Activated naive CD4-positive, alpha-beta T cell treated with Interleukin-2 at 50 U/mL for 16 hours (primary cell): ENCODE data around the gene CD83.
"Not testable (repeated sequence)": the region's sequence is repeated elsewhere in the genome, so short reads cannot be mapped to it uniquely, and the experiment has no call there.

Experiments
- DNase-seq: peaks from one replicate; pipeline ENCODE4 v3.0.0-alpha.2; 2020

Gene CD83

DNA sequence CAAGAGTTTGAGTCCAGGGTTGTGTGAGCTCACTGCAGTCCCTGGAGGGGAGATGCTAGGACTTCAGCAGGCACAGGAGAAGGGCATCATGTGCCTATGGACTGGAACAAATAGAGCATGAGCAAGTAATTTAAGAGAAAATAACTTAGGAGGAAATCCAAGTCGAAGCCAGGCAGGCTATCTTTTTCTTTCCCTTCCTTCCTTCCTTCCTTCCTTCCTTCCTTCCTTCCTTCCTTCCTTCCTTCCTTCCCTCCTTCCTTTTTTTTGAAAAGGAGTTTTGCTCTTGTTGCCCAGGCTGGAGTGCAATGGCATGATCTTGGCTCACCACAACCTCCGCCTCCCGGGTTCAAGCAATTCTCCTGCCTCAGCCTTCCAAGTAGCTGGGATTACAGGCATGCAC lies 33.7 kb downstream of the CD83 start:
- not testable (repeated sequence) for DNase-seq

DNA sequence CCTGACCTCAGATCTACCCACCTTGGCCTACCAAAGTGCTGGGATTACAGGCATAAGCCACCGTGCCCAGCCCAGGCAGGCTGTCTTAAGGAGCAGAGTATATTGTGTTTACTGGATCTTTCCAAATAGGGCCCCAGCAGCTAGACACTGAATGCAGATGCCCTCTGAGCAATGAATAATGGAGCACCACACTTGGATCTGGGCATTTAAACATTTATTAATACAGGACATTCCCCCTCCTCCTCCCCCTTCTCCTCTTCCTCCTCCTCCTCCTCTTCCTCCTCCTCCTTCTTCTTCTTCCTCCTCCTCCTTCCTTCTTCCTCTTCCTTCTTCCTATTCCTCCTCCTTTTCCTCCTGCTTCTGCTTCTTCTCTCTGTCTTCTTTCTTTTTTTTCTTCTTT lies 34.2 kb downstream of the CD83 start:
- no peak for DNase-seq

DNA sequence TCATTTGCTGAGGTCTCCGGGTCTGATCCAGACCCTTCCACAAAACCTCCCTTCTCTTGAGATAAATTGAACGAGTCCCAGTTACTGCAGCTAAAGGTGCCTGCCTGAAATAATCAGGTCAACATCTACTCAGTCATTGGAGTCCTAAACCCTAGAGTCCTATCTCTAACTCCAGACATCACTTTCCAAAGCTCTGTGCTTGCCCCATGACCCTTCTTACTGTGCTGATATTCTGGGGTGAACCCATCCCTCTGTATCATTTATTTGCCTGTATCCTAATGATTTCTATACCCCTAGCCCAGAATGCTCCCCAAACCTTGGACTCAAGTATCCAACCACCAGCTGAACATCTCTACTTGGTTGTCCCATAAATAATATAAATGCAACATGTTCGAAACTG lies 35.7 kb downstream of the CD83 start:
- DNase-seq: no peak

DNA sequence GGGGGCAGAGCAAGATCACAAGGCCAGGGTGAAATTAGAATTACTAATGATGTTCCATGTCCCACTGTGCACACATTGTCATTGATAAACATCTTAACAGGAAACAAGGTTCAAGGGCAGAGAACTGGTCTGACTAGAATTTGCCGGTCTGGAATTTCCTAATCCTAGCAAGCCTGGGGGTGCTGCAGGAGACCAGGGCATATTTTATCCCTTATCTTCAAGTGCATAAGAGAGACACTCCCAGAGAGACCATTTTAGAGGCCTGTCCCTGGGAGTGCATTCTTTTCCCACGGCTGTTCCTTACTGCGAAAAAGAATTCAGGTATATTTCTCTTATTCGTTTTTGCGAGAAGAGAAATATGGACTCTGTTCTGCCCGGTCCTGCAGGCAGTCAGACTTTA lies 41.5 kb downstream of the CD83 start:
- no peak for DNase-seq

DNA sequence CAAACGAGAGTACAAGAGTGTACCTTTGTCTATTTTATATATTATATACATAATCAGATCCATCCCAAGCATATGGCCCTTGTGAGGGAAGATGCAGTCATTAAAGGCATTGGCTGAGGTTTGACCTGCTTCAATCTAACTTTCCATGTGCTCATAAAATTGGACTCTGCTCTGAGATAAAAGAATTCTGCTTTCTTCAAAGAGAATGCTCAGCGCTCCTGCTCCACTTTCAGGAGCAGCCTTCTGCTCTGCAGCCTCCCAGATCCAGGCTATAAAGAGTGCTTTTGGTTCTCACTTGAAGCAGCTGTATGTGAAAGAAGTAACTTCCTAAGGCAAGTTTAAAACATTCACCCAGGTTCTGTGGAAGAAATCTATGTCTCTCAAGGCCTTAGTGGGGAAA lies 45.3 kb downstream of the CD83 start:
- DNase-seq: no peak

DNA sequence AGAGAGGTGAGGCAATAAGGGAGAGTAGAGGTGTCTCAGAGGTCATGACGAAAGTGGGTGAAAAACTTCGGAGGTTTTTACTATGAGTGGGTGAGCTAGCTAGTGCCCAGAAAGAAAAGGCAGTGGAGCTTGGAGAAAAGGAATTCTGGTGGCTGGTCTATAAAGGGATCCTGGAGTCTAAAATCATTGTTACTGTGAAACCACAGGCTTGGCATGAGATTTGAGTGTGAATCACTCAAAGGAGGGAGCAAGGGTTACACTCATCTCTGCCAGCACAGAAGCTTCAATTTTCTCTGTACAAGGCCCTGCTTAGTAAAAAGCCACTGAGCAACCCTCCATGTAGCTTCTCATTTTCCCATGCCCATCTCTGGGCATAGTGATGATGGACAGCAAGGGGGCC lies 47.5 kb downstream of the CD83 start:
- no peak for DNase-seq

DNA sequence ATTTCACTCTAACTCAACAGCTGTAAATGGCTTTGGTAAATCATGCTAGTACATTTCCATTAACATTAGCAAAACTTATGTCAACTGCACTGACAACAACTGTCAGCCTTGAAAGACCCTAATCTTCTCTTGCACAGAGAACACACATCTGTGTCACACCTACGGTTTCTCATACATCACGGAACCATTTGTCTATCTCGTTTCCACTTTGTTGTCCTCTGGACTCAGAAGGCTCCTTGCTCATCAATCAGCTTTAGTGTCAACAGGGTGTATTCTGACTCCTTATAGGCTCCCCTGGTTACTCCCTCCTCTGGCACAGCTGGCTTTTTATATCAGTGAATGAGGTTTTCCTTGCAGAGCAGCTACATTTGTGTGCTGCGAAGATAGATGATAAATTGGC lies 49.3 kb downstream of the CD83 start:
- no peak for DNase-seq

DNA sequence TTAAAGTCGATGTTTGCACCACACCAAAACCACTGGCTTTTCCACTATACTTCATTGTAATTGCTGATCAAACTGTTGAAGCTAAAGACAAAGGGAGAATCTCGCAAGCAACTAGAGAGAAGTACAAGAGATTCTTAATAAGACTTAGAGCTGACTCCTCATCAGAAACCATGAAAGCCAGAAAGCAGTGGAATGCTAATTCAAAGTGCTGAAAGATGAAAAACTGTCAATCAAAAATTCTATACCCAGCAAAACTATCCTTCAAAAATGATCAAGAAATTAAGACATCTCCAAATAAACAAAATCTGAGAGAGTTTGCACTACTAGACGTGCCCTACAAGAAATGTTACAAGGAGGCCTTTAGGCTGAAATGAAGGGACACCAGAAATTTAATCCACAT lies 52.6 kb downstream of the CD83 start:
- DNase-seq: no peak

DNA sequence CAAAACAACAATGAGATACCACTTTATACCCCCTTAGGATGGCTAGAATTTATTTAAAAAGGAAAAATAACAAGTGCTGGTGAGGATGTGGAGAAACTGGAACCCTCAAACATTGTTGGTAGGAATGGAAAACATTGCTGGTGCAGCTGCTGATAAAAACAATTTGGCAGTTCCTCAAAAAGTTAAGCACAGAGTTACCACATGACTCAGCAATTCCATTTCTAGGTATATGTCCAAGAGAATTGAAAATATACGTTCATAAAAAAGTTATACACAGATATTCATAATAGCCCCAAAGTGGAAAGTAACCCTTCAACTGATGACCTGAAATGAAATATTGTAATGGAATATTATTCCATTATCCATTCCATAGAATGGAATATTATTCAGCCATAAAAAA lies 55.0 kb downstream of the CD83 start:
- no peak for DNase-seq

DNA sequence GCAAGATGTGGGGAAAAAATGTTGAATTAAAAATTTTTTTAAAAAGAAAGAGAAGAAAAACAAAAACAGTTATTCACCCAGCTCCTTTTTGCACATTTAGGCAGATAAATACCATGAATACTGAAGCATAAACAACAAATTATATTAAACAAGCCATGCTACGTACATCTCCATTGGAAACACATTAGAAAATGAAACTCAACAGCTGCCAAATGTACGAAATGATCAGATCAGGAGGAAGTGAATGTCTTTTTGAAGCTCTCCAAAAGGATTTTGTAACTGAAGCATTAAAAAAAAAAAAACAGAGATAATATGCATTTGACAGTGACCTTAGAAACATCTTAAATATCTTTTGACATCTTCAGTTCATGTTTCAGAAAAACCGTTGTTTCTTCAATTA lies 56.7 kb downstream of the CD83 start:
- DNase-seq: no peak

DNA sequence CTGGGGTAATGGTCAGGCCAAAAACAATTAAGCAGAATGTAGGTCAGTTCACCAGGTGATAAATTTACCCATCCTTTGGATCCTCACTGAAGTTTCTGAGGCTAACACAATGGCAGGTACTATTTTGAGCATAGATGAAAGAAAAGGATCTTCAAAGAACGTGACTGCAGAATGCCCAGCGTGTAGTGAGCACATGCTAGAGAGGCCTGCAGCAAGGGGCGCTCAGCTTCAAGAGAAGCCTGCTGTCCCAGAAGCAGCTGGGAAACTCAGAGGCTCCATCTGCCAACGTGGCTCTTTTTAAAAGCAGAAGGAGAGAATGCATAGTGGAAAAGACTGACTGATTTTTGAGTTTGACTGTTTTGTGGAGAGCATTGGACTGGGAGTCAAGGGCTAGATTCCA lies 57.4 kb downstream of the CD83 start:
- no peak for DNase-seq

DNA sequence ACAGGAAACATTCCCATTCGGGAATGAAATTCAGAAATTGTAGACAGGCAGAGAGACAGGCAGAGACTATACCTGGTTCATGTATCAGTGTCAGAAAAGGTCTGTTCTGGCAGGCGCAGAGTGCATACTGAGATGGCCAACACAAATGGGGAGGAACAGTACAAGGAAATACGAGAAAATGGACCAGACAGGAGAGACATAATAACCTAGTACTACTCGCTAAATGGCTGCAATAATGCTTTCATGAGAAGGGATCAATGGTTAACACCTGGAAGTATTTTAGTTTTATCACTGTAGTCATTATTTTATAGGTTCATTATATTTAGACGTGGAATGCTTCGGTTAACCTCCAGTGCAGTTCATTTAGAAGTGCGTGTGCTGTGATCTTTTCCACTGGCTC lies 58.9 kb downstream of the CD83 start:
- DNase-seq: no peak

DNA sequence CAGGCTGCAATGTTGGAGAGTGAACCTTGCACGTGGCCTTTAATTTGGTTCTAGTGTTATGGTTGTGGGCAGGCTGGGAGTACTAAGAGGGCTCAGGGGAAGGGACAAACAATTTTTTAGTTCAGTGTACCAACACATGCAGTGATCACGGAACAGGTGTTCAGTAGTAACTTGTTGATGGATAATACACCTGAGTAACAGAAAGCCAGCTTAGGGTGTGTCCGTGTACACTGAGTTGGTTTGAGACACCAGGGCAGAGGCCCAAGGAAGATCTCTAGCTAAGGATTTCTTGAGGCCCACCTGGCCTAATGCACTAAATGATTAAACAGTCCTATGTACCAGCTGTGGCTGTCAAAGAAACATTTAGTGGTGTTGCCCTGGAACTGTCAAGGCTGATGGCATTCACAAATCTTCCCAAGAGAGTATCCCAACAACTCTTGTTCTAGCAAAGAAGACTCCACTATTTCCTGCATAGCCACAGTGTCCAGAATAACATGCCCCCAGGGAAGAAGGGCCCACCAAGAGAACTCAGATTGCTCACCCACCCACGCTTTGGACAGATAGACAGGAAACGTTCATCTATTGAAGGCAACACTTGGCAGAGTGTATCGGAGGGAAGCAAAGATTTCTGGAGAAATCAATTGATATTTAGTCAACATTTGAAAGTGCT lies 60.0 kb downstream of the CD83 start:
- no peak for DNase-seq

DNA sequence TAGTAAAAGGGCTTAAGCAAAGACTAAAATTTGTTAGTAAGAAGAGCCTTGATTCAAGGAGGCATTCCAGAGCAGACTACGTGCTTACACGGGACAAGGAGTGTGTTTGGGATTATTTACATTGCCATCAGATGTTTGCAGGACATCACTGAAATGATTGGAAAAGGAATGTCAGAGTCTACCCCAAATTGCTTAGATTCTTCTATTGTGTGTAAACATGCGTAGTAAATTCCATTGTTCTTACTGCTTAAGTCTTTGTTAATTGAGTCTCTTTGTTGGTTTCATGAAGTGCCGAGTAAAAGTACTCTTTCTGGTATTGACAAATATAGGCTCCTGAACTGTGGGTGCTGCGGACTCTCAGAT lies 60.5 kb downstream of the CD83 start:
- no peak for DNase-seq

DNA sequence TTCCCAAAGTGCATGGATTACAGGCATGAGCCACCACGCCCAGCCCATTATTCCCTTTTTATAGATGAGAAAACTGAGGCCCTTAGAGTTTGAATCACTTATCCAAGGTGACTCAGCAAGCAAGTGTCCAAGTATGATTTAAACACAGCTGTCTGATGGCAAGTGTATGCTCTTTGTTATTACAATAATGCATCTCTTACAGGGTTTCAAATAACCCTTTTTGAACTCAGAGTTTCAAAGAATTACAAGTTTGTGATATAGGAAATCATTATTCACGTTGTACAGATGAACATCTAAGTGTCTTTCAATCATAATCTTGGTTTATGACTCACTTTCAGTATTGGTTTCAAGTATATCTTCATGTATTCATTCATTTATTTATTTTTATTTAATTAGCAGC lies 63.0 kb downstream of the CD83 start:
- DNase-seq: no peak

DNA sequence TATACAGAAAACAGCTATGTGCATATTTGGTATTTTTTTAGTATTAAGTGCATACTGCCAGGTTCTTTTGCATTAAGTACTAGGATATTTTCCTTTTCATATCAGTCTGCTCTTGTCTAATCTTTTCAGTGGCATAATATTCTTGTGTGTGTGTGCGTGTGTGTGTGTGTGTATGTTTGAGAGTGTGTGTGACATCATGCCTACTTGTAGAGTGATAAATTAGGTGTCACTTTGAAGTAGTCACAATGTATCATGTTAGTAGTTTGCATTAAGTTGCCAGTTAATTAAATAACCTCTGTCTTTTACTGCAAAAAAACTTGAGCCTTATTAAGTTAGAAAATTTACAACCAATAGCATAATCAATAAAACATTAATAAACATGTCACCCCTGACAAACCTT lies 65.3 kb downstream of the CD83 start:
- no peak for DNase-seq
